WTC11 (cell line): Measurements from ENCODE around the gene SDHB. TPM values are rescaled to one million over a fixed set of nuclear protein-coding genes. Genes with fewer than 3 reads are reported as not detected.

Experiments
- ATAC-seq: fragments of 200-7000 bp; cut with Tn5 transposase; 2 replicates; pipeline ENCODE4 v1.10.0; 2021; ENCODE audit warnings: mild to moderate bottlenecking, moderate library complexity
- CTCF ChIA-PET: fragments of 300-600 bp; sonication (Branson Sonifier 250); formaldehyde crosslinking; loops from one replicate; lab custom pipeline; 2021; ENCODE audit warnings: antibody characterized with exemption; lab: Charles Lee
- POLR2A ChIA-PET: fragments of 350-600 bp; sonication (Branson Sonifier 250); formaldehyde crosslinking; loops from one replicate; lab custom pipeline; 2021; ENCODE audit warnings: antibody characterized with exemption; lab: Charles Lee
- DNase-seq: peaks from one replicate; pipeline ENCODE4 v3.0.0; 2021; ENCODE audit warnings: low spot score
- H3K27ac Mint-ChIP-seq: 2 replicates; pipeline ENCODE4 v1.8.0; 2021; ENCODE audit warnings: mixed read lengths
- H3K27me3 Mint-ChIP-seq: 2 replicates; pipeline ENCODE4 v1.8.0; 2021; ENCODE audit warnings: low read depth, mild to moderate bottlenecking, moderate library complexity, mixed read lengths
- H3K36me3 Mint-ChIP-seq: 2 replicates; pipeline ENCODE4 v1.8.0; 2021; ENCODE audit warnings: mixed read lengths
- H3K4me1 Mint-ChIP-seq: 2 replicates; pipeline ENCODE4 v1.8.0; 2022; ENCODE audit warnings: mixed read lengths
- H3K4me3 Mint-ChIP-seq: 2 replicates; pipeline ENCODE4 v1.8.0; 2021; ENCODE audit warnings: mild to moderate bottlenecking, moderate library complexity, mixed read lengths
- H3K9me3 Mint-ChIP-seq: 2 replicates; pipeline ENCODE4 v1.8.0; 2021; ENCODE audit warnings: mixed read lengths
- JUN ChIP-seq: sonication (generic); formaldehyde crosslinking; IDR thresholded peaks from 2 replicates; pipeline ENCODE4 v1.8.0; 2023; ENCODE audit warnings: mild to moderate bottlenecking, missing genetic modification reagents
- NFATC4 ChIP-seq: fragments of 250-450 bp; sonication (Bioruptor Pico); IDR thresholded peaks from 2 replicates; pipeline ENCODE4 v1.9.0; 2021; ENCODE audit warnings: mild to moderate bottlenecking
- NR1H2 ChIP-seq: sonication (generic); formaldehyde crosslinking; IDR thresholded peaks from 2 replicates; pipeline ENCODE4 v1.9.0; 2021; ENCODE audit warnings: mild to moderate bottlenecking, moderate library complexity, missing genetic modification reagents
- NR2C2 ChIP-seq: sonication (generic); formaldehyde crosslinking; IDR thresholded peaks from 2 replicates; pipeline ENCODE4 v1.8.0; 2022; ENCODE audit warnings: mild to moderate bottlenecking, missing genetic modification reagents
- NR3C1 ChIP-seq: sonication (generic); formaldehyde crosslinking; conservative IDR thresholded peaks from 2 replicates; pipeline ENCODE4 v1.8.1; 2023; ENCODE audit warnings: low read depth, mild to moderate bottlenecking, missing genetic modification reagents
- OVOL2 ChIP-seq: fragments of 250-450 bp; sonication (Bioruptor Pico); IDR thresholded peaks from 2 replicates; pipeline ENCODE4 v1.9.0; 2021; ENCODE audit warnings: mild to moderate bottlenecking, borderline replicate concordance
- SMAD4 ChIP-seq: sonication (generic); formaldehyde crosslinking; IDR thresholded peaks from 2 replicates; pipeline ENCODE4 v1.8.0; 2022; ENCODE audit warnings: mild to moderate bottlenecking, missing genetic modification reagents
- TEAD1 ChIP-seq: sonication (generic); formaldehyde crosslinking; IDR thresholded peaks from 2 replicates; pipeline ENCODE4 v1.8.0; 2022; ENCODE audit warnings: mild to moderate bottlenecking, missing genetic modification reagents
- TP53 ChIP-seq: sonication (generic); formaldehyde crosslinking; IDR thresholded peaks from 2 replicates; pipeline ENCODE4 v1.8.1; 2023; ENCODE audit warnings: mild to moderate bottlenecking, missing genetic modification reagents
- ZNF219 ChIP-seq: sonication (generic); formaldehyde crosslinking; IDR thresholded peaks from 2 replicates; pipeline ENCODE4 v1.8.0; 2023; ENCODE audit warnings: missing genetic modification reagents, mild to moderate bottlenecking, borderline replicate concordance
- ZNF232 ChIP-seq: sonication (generic); formaldehyde crosslinking; IDR thresholded peaks from 2 replicates; pipeline ENCODE4 v1.8.0; 2022; ENCODE audit warnings: mild to moderate bottlenecking, missing genetic modification reagents
- ZNF396 ChIP-seq: fragments of 250-450 bp; sonication (Bioruptor Pico); IDR thresholded peaks from 2 replicates; pipeline ENCODE4 v1.8.0; 2021; ENCODE audit warnings: mild to moderate bottlenecking, moderate library complexity, borderline replicate concordance
- ZNF671 ChIP-seq: fragments of 250-450 bp; sonication (Bioruptor Pico); IDR thresholded peaks from 2 replicates; pipeline ENCODE4 v1.8.0; 2021; ENCODE audit warnings: mild to moderate bottlenecking
- total RNA-seq: library from RNA; stranded (reverse); gene quantifications from 3 replicates; pipeline ENCODE4 v1.2.3, GENCODE V29; 2021
- TF ChIP-seq, protein P1 (sequence below): sonication (generic); formaldehyde crosslinking; IDR thresholded peaks from 2 replicates; pipeline ENCODE4 v1.8.1; 2023; ENCODE audit warnings: mild to moderate bottlenecking, missing genetic modification reagents, borderline replicate concordance
- TF ChIP-seq, protein P2 (sequence below): sonication (generic); formaldehyde crosslinking; IDR thresholded peaks from 2 replicates; pipeline ENCODE4 v1.8.1; 2022; ENCODE audit warnings: low read depth, mild to moderate bottlenecking, moderate library complexity, missing genetic modification reagents, borderline replicate concordance
- TF ChIP-seq, protein P3 (sequence below): sonication (generic); formaldehyde crosslinking; IDR thresholded peaks from 2 replicates; pipeline ENCODE4 v1.8.0; 2022; ENCODE audit warnings: mild to moderate bottlenecking, missing genetic modification reagents
- TF ChIP-seq, protein P4 (sequence below): fragments of 250-450 bp; sonication (Bioruptor Pico); IDR thresholded peaks from 2 replicates; pipeline ENCODE4 v2.1.2; 2022; ENCODE audit warnings: mild to moderate bottlenecking, moderate library complexity
- TF ChIP-seq, protein P5 (sequence below): sonication (generic); formaldehyde crosslinking; IDR thresholded peaks from 2 replicates; pipeline ENCODE4 v1.8.1; 2023; ENCODE audit warnings: mild to moderate bottlenecking, missing genetic modification reagents, moderate library complexity
- TF ChIP-seq, protein P6 (sequence below): fragments of 250-450 bp; sonication (Bioruptor Pico); IDR thresholded peaks from 2 replicates; pipeline ENCODE4 v1.9.0; 2021; ENCODE audit warnings: mild to moderate bottlenecking
- TF ChIP-seq, protein P7 (sequence below): sonication (generic); formaldehyde crosslinking; IDR thresholded peaks from 2 replicates; pipeline ENCODE4 v1.8.0; 2023; ENCODE audit warnings: missing genetic modification reagents
- TF ChIP-seq, protein P8 (sequence below): sonication (generic); formaldehyde crosslinking; IDR thresholded peaks from 2 replicates; pipeline ENCODE4 v1.8.1; 2023; ENCODE audit warnings: mild to moderate bottlenecking, missing genetic modification reagents, moderate library complexity
- TF ChIP-seq, protein P9 (sequence below): sonication (generic); formaldehyde crosslinking; IDR thresholded peaks from 2 replicates; pipeline ENCODE4 v1.8.0; 2022; ENCODE audit warnings: mild to moderate bottlenecking, missing genetic modification reagents

Gene SDHB
- total RNA-seq, 1 experiment from 2014 or later, result 89.5 TPM

DNA sequence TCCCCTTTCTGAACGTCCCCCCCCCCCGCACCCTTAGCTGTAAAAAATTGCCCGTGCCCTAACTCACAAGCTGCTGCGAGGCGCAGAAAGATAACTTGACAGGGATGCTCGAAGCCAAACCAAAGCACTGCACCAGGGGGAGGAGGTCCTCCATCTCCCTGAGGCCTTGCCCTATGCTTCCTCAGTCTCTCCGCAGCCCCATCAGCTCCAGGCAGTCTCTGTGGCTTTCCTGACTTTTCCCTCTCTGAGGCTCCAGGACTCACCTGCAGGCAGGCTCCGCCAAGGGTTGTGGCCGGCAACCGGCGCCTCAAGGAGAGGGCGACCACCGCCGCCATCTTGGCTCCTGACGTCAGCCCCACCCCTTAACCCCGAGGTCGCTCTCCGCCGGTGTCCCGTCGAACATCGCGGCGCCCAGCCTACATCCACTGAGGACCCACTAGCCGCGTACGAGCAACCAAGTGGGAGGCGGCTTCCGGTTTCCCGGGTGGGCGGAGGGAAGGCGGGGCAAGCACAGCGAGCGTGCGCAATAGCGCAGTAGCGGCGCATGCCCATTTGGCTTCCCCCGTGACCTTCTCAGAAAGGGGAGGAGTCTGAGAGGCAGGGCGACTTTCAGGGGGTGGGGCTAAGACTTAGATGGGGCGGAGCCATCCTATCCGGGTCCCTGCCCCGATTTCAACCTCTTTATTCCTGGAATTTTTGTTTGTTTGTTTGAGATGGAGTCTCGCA, at the start of gene SDHB (continued):
- TF ChIP-seq, protein P1, sequence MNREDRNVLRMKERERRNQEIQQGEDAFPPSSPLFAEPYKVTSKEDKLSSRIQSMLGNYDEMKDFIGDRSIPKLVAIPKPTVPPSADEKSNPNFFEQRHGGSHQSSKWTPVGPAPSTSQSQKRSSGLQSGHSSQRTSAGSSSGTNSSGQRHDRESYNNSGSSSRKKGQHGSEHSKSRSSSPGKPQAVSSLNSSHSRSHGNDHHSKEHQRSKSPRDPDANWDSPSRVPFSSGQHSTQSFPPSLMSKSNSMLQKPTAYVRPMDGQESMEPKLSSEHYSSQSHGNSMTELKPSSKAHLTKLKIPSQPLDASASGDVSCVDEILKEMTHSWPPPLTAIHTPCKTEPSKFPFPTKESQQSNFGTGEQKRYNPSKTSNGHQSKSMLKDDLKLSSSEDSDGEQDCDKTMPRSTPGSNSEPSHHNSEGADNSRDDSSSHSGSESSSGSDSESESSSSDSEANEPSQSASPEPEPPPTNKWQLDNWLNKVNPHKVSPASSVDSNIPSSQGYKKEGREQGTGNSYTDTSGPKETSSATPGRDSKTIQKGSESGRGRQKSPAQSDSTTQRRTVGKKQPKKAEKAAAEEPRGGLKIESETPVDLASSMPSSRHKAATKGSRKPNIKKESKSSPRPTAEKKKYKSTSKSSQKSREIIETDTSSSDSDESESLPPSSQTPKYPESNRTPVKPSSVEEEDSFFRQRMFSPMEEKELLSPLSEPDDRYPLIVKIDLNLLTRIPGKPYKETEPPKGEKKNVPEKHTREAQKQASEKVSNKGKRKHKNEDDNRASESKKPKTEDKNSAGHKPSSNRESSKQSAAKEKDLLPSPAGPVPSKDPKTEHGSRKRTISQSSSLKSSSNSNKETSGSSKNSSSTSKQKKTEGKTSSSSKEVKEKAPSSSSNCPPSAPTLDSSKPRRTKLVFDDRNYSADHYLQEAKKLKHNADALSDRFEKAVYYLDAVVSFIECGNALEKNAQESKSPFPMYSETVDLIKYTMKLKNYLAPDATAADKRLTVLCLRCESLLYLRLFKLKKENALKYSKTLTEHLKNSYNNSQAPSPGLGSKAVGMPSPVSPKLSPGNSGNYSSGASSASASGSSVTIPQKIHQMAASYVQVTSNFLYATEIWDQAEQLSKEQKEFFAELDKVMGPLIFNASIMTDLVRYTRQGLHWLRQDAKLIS, result no peak
- TF ChIP-seq OVOL2 (CRISPR knock-in tag) (no peak), NR2C2 (no peak), ZNF219 (0 out of 2 replicates have a peak, but pooled peaks have one; percentile 45), TP53 (CRISPR knock-in tag) (no peak), ZNF232 (CRISPR knock-in tag) (no peak), NR1H2 (CRISPR knock-in tag) (no peak), SMAD4 (CRISPR knock-in tag) (no peak)
- TF ChIP-seq, protein P2, sequence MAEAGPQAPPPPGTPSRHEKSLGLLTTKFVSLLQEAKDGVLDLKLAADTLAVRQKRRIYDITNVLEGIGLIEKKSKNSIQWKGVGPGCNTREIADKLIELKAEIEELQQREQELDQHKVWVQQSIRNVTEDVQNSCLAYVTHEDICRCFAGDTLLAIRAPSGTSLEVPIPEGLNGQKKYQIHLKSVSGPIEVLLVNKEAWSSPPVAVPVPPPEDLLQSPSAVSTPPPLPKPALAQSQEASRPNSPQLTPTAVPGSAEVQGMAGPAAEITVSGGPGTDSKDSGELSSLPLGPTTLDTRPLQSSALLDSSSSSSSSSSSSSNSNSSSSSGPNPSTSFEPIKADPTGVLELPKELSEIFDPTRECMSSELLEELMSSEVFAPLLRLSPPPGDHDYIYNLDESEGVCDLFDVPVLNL (CRISPR knock-in tag), result no peak
- TF ChIP-seq, protein P3, sequence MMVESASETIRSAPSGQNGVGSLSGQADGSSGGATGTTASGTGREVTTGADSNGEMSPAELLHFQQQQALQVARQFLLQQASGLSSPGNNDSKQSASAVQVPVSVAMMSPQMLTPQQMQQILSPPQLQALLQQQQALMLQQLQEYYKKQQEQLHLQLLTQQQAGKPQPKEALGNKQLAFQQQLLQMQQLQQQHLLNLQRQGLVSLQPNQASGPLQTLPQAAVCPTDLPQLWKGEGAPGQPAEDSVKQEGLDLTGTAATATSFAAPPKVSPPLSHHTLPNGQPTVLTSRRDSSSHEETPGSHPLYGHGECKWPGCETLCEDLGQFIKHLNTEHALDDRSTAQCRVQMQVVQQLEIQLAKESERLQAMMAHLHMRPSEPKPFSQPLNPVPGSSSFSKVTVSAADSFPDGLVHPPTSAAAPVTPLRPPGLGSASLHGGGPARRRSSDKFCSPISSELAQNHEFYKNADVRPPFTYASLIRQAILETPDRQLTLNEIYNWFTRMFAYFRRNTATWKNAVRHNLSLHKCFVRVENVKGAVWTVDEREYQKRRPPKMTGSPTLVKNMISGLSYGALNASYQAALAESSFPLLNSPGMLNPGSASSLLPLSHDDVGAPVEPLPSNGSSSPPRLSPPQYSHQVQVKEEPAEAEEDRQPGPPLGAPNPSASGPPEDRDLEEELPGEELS (CRISPR knock-in tag), result peak; percentile 45; the same call in 1 of the 2 replicates
- TF ChIP-seq, protein P4, sequence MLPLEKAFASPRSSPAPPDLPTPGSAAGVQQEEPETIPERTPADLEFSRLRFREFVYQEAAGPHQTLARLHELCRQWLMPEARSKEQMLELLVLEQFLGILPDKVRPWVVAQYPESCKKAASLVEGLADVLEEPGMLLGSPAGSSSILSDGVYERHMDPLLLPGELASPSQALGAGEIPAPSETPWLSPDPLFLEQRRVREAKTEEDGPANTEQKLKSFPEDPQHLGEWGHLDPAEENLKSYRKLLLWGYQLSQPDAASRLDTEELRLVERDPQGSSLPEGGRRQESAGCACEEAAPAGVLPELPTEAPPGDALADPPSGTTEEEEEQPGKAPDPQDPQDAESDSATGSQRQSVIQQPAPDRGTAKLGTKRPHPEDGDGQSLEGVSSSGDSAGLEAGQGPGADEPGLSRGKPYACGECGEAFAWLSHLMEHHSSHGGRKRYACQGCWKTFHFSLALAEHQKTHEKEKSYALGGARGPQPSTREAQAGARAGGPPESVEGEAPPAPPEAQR (CRISPR knock-in tag), result no peak
- TF ChIP-seq, protein P5, sequence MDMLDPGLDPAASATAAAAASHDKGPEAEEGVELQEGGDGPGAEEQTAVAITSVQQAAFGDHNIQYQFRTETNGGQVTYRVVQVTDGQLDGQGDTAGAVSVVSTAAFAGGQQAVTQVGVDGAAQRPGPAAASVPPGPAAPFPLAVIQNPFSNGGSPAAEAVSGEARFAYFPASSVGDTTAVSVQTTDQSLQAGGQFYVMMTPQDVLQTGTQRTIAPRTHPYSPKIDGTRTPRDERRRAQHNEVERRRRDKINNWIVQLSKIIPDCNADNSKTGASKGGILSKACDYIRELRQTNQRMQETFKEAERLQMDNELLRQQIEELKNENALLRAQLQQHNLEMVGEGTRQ (CRISPR knock-in tag), result peak; percentile 69

DNA sequence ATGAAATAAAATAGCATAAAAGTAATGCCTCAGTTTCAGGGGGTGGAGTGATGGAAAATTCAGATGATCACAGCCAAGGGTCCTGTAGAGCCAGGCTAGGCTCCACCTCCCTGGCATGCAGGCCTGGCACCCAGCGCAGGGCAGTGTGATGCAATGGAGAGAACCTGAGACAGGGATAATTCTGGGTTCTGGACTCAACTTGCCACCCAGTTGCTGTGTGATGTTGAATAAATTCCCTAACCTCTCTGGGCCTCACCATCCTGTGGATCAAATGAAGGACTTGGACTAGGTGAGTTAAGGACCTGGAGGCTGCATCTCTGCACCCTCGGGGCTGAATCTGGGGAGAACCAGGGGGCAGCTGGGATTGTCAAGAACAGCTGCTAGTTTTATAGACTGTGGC, 48.4 kb upstream of the SDHB start:
- no peak for ATAC-seq
- Mint-ChIP-seq H3K27me3 (no peaks in the 10 kb centered on the region), H3K4me1 (peaks cover 22% of the 10 kb centered on the region), H3K36me3 (no peaks in the 10 kb centered on the region), H3K4me3 (no peak overlapping the region), H3K27ac (no peak overlapping the region), H3K9me3 (no peaks in the 10 kb centered on the region)
- ChIA-PET POLR2A (no interaction called here), CTCF (no interaction called here)
- DNase-seq, result no peak
- TF ChIP-seq NFATC4 (CRISPR knock-in tag) (no peak), JUN (no peak), TEAD1 (CRISPR knock-in tag) (no peak), NR3C1 (CRISPR knock-in tag) (no peak), ZNF396 (CRISPR knock-in tag) (no peak), ZNF671 (no peak)
- TF ChIP-seq, protein P6, sequence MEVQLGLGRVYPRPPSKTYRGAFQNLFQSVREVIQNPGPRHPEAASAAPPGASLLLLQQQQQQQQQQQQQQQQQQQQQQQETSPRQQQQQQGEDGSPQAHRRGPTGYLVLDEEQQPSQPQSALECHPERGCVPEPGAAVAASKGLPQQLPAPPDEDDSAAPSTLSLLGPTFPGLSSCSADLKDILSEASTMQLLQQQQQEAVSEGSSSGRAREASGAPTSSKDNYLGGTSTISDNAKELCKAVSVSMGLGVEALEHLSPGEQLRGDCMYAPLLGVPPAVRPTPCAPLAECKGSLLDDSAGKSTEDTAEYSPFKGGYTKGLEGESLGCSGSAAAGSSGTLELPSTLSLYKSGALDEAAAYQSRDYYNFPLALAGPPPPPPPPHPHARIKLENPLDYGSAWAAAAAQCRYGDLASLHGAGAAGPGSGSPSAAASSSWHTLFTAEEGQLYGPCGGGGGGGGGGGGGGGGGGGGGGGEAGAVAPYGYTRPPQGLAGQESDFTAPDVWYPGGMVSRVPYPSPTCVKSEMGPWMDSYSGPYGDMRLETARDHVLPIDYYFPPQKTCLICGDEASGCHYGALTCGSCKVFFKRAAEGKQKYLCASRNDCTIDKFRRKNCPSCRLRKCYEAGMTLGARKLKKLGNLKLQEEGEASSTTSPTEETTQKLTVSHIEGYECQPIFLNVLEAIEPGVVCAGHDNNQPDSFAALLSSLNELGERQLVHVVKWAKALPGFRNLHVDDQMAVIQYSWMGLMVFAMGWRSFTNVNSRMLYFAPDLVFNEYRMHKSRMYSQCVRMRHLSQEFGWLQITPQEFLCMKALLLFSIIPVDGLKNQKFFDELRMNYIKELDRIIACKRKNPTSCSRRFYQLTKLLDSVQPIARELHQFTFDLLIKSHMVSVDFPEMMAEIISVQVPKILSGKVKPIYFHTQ (CRISPR knock-in tag), result no peak
- TF ChIP-seq, protein P7, sequence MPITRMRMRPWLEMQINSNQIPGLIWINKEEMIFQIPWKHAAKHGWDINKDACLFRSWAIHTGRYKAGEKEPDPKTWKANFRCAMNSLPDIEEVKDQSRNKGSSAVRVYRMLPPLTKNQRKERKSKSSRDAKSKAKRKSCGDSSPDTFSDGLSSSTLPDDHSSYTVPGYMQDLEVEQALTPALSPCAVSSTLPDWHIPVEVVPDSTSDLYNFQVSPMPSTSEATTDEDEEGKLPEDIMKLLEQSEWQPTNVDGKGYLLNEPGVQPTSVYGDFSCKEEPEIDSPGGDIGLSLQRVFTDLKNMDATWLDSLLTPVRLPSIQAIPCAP (CRISPR knock-in tag), result no peak
- TF ChIP-seq, protein P8, sequence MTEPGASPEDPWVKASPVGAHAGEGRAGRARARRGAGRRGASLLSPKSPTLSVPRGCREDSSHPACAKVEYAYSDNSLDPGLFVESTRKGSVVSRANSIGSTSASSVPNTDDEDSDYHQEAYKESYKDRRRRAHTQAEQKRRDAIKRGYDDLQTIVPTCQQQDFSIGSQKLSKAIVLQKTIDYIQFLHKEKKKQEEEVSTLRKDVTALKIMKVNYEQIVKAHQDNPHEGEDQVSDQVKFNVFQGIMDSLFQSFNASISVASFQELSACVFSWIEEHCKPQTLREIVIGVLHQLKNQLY (CRISPR knock-in tag), result no peak
- TF ChIP-seq, protein P9, sequence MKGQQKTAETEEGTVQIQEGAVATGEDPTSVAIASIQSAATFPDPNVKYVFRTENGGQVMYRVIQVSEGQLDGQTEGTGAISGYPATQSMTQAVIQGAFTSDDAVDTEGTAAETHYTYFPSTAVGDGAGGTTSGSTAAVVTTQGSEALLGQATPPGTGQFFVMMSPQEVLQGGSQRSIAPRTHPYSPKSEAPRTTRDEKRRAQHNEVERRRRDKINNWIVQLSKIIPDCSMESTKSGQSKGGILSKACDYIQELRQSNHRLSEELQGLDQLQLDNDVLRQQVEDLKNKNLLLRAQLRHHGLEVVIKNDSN (CRISPR knock-in tag), result no peak
